Measurements from ENCODE around the gene GUCY2C.

DNA sequence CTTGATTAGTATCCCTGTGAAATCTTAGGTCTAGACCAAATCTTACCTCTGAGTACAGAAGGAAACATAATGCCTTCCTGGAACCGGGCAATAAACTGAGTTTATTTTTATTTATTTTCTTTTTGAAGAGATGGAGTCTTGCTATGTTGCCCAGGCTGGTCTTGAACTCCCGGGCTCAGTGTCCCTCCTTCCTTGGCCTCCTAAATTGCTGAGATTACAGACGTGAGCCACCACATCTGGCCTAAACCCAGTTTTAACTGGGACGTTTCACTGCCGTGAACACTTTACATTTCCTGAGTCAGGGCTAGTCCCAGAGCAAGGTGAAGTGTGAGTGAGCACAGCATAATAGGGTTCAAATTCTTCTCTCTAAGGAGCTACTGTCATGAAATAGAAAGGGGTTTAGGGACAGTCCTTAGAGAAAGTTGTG, 671 bp downstream of the GUCY2C start:
- TF ChIP-seq, protein P1, sequence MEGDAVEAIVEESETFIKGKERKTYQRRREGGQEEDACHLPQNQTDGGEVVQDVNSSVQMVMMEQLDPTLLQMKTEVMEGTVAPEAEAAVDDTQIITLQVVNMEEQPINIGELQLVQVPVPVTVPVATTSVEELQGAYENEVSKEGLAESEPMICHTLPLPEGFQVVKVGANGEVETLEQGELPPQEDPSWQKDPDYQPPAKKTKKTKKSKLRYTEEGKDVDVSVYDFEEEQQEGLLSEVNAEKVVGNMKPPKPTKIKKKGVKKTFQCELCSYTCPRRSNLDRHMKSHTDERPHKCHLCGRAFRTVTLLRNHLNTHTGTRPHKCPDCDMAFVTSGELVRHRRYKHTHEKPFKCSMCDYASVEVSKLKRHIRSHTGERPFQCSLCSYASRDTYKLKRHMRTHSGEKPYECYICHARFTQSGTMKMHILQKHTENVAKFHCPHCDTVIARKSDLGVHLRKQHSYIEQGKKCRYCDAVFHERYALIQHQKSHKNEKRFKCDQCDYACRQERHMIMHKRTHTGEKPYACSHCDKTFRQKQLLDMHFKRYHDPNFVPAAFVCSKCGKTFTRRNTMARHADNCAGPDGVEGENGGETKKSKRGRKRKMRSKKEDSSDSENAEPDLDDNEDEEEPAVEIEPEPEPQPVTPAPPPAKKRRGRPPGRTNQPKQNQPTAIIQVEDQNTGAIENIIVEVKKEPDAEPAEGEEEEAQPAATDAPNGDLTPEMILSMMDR (IDR thresholded peaks at IDR 0.05), result no peak
- no peak for TF ChIP-seq POLR2A (IDR thresholded peaks at IDR 0.05)
